A673 (cell line): ENCODE data around the gene FGF18. TPM values are rescaled to one million over a fixed set of nuclear protein-coding genes. Genes with fewer than 3 reads are reported as not detected.

Experiments used
- BruUV-seq: library from RNA; stranded (reverse); fragments of 400-500 nt; replicated peaks from 2 replicates; lab custom pipeline; 2021; lab: Mats Ljungman, UMichigan
- CTCF ChIA-PET: fragments of 300-600 bp; sonication (Branson Sonifier 250); formaldehyde crosslinking; loops from one replicate; lab custom pipeline; 2022; ENCODE audit warnings: antibody characterized with exemption; lab: Charles Lee
- POLR2A ChIA-PET: fragments of 300-600 bp; sonication (Branson Sonifier 250); formaldehyde crosslinking; loops from one replicate; lab custom pipeline; 2022; ENCODE audit warnings: antibody characterized with exemption; ENCODE audit not compliant: low non-redundant PET; lab: Charles Lee
- DNase-seq: peaks from one replicate; pipeline ENCODE4 v3.0.0-alpha.2; 2015; ENCODE audit warnings: low spot score
- H3K27ac ChIP-seq: fragments of 200-600 bp; sonication (generic); 2 replicates; pipeline ENCODE4 v1.5.1; 2016; ENCODE audit warnings: mixed run types, low read depth, mild to moderate bottlenecking, mixed read lengths, antibody characterized with exemption, low read length; ENCODE audit not compliant: poor library complexity, severe bottlenecking
- H3K27me3 ChIP-seq: fragments of 200-600 bp; sonication (generic); replicated peaks from 2 replicates; pipeline ENCODE4 v1.6.1; 2017; ENCODE audit warnings: mixed run types, low read depth, mild to moderate bottlenecking, mixed read lengths, antibody characterized with exemption, low read length; ENCODE audit not compliant: insufficient read depth, poor library complexity
- H3K36me3 ChIP-seq: fragments of 200-600 bp; sonication (generic); 2 replicates; pipeline ENCODE4 v1.6.1; 2016; ENCODE audit warnings: mixed run types, mild to moderate bottlenecking, mixed read lengths, antibody characterized with exemption, low read length; ENCODE audit not compliant: insufficient read depth, poor library complexity, severe bottlenecking
- H3K4me1 ChIP-seq: fragments of 200-600 bp; sonication (generic); 2 replicates; pipeline ENCODE4 v1.6.1; 2017; ENCODE audit warnings: mixed run types, mild to moderate bottlenecking, mixed read lengths, antibody characterized with exemption, low read length; ENCODE audit not compliant: insufficient read depth, poor library complexity, severe bottlenecking
- H3K4me3 ChIP-seq: fragments of 200-600 bp; sonication (generic); 2 replicates; pipeline ENCODE4 v1.5.1; 2016; ENCODE audit warnings: low read depth, mixed run types, mild to moderate bottlenecking, mixed read lengths, low read length; ENCODE audit not compliant: poor library complexity, severe bottlenecking
- H3K9me3 ChIP-seq: fragments of 200-600 bp; sonication (generic); 2 replicates; pipeline ENCODE4 v1.6.1; 2016; ENCODE audit warnings: mixed run types, low read depth, mild to moderate bottlenecking, mixed read lengths, antibody characterized with exemption, low read length; ENCODE audit not compliant: poor library complexity, severe bottlenecking
- CTCF ChIP-seq: fragments of 300-800, 200-600 bp; sonication (generic); conservative IDR thresholded peaks from 2 replicates; pipeline ENCODE4 v1.5.1; 2017; ENCODE audit warnings: low read depth, mild to moderate bottlenecking, antibody characterized with exemption, low read length, moderate library complexity, mixed read lengths
- EZH2 ChIP-seq: fragments of 200-600 bp; sonication (generic); IDR thresholded peaks from 2 replicates; pipeline ENCODE4 v1.6.1; 2017; ENCODE audit warnings: borderline replicate concordance, low read depth, mild to moderate bottlenecking, mixed read lengths, antibody characterized with exemption, low read length; ENCODE audit not compliant: poor library complexity, severe bottlenecking
- intact Hi-C: fragments of 100-400 bp; cut with micrococcal nuclease; formaldehyde crosslinking; loops from one replicate; pipeline ENCODE4 v1.10.0; 2022; ENCODE audit not compliant: unreplicated experiment
- total RNA-seq: library from RNA; stranded (reverse); gene quantifications from 2 replicates; pipeline ENCODE4 v1.2.3, GENCODE V29; 2021

Gene FGF18
- total RNA-seq, 1 experiment from 2014 or later, result 1.3 TPM

DNA sequence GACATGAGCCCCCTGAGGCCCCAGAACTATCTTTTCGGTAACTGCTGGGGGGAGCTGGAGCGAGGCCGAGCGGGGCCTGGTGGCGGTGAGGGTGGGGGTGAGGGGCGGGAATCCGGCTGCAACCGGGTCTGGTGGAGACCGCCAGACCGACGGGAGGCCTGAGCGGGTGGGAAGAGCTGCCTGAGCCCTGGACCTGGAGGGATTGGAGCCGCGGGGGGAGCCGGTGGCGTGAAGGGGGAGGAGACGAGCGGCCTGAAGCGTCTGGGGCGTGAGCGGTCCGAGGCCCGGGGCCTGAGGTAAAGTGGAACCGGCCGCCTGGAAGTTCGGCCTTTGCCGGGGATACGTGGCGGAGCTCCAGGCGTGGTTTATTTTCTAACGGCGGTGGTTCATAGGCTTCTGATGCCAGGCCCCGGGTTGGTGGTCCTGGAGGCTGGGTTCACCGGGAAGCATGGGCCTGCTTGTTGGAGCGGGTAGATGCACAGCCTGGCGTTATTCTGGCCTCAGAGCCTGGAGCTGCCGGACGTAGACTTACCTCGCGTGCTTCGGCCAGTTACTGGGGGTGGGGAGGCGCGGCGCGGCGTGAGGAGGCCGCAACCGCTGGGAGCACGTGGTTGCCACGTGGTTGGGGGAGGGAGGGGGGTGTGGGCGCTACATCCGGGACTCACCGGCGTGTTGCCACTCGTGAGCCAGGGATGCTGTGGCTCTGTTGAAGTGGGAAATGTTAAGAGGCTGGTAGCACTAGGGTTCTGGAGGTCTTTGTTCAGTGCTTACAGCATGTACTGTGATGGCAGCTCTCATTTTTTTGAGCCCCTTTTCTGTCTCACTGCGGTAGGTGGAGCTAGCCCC lies 31.3 kb upstream of the FGF18 start:
- Histone ChIP-seq H3K4me3 (peak overlapping the region; percentile 80), H3K9me3 (no peaks in the 10 kb centered on the region), H3K4me1 (peaks cover 13% of the 10 kb centered on the region), H3K36me3 (peaks cover 41% of the 10 kb centered on the region), H3K27ac (peak overlapping the region; percentile 97), H3K27me3 (no peaks in the 10 kb centered on the region)
- BruUV-seq, result no TSS peak
- POLR2A ChIA-PET, result interaction anchor here (0.6 kb wide), 1 partner anchor 1050 kb away, joined by 3 read pairs; no protein-coding TSS in a partner anchor
- TF ChIP-seq EZH2, result no peak
- TF ChIP-seq CTCF, result no peak
- peak; percentile 77 for DNase-seq
- CTCF ChIA-PET, result interaction anchor here (0.5 to 0.7 kb wide), 2 partner anchors 11 to 102 kb away, joined by 5 to 6 read pairs; no protein-coding TSS in a partner anchor
- intact Hi-C loops, result no loop called here

GRCh38 chr5:171388816-171389168 lies 30.7 kb upstream of the FGF18 start:
- Histone ChIP-seq H3K4me3 (peak overlapping the region; percentile 80), H3K9me3 (no peaks in the 10 kb centered on the region), H3K27ac (peak overlapping the region; percentile 97), H3K27me3 (no peaks in the 10 kb centered on the region), H3K4me1 (peaks cover 15% of the 10 kb centered on the region), H3K36me3 (peaks cover 47% of the 10 kb centered on the region)
- ChIA-PET CTCF (interaction anchor here (0.5 kb wide), 1 partner anchor 12 kb away, joined by 6 read pairs; no protein-coding TSS in a partner anchor), POLR2A (interaction anchor here (0.6 kb wide), 1 partner anchor 1049 kb away, joined by 3 read pairs; no protein-coding TSS in a partner anchor)
- intact Hi-C loops, result no loop called here
- TSS peak; percentile 34 for BruUV-seq
- peak; percentile 61 for DNase-seq
- TF ChIP-seq CTCF (no peak), EZH2 (no peak)

DNA sequence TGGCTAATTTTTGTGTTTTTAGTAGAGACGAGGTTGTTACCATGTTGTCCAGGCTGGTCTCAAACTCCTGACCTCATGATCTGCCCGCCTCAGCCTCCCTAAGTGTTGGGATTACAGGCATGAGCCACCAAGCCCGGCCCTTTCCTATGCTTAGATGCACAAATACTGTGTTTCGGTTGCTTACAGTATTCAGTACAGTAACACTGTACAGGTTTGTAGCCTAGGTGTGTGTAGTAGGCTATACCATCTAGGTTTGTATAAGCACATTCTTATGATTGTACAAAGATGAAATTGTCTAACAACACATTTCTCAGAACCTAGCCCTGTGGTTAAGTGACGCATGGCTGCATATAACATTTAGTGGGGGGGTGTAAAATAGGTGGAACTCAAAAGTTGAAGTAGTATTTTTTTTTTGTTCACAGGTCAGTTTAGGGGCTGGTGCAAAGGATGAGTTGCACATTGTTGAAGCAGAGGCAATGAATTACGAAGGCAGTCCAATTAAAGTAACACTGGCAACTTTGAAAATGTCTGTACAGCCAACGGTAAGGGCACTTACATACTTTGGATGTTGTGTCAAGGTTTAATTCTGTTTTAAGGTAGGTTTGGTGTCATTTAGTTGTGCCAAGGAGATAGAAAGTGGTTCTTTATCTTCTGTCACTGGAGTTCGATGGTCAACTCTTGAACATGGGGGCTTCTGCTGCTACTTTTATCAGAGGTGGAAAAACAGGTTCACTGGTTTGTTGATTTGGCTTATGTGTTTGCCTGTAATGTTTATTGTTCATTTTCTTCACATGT lies 28.4 kb upstream of the FGF18 start:
- no peak for TF ChIP-seq EZH2
- no peak for TF ChIP-seq CTCF
- H3K4me1 ChIP-seq, result peaks cover 15% of the 10 kb centered on the region
- peaks cover 70% of the 10 kb centered on the region for H3K36me3 ChIP-seq
- CTCF ChIA-PET, result no interaction called here
- H3K27ac ChIP-seq, result no peak overlapping the region
- POLR2A ChIA-PET, result no interaction called here
- no TSS peak for BruUV-seq
- no peak for DNase-seq
- H3K9me3 ChIP-seq, result no peaks in the 10 kb centered on the region
- intact Hi-C loops, result no loop called here
- H3K27me3 ChIP-seq, result no peaks in the 10 kb centered on the region
- H3K4me3 ChIP-seq, result peak overlapping the region; percentile 80
